ENCODE measurements around the gene TMCO4.

TMCO4 gene

DNA sequence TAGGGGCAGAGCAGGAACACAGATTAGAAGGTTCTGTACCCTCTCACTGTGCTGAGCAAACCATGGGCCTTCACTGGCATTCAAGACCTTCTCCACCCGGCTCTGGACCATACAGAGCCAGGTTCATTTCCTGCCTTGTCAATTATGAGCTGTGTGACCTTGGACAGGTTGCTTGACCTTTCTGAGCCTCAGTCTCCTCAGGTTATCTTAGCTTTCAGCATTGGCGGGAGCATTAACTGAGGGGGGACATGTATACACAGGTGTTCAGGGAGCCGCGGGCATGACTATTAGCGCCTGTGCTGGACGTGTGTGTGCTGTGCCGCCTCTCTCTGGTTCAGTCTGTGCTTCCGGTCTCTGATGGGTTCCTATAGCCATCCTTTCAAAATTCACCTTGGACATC, 102.9 kb downstream of the TMCO4 start:
- no peak overlapping the region for H3K9ac ChIP-seq (ENCODE audit: low read length in 5 of 5)
- no peak overlapping the region for H3K4me3 ChIP-seq (ENCODE audit: low read depth in 1 of 5, low read length in 5 of 5)
- H3K36me3 ChIP-seq (ENCODE audit: control insufficient read depth in 5 of 5, insufficient read depth in 5 of 5, low read length in 5 of 5) = peaks cover 2 to 80% (median 56%) of the 10 kb centered on the region in 5 donors
- H3K27me3 ChIP-seq (ENCODE audit: control insufficient read depth in 5 of 5, insufficient read depth in 4 of 5, low read length in 5 of 5) = no peaks in the 10 kb centered on the region
- no peaks in the 10 kb centered on the region for H3K9me3 ChIP-seq (ENCODE audit: control insufficient read depth in 5 of 5, low read length in 5 of 5)
- H3K27ac ChIP-seq (ENCODE audit: low read depth, low read length) = no peak overlapping the region
- no peaks in the 10 kb centered on the region for H3K4me1 ChIP-seq (ENCODE audit: control insufficient read depth in 5 of 5, insufficient read depth in 5 of 5, low read length in 5 of 5)

DNA sequence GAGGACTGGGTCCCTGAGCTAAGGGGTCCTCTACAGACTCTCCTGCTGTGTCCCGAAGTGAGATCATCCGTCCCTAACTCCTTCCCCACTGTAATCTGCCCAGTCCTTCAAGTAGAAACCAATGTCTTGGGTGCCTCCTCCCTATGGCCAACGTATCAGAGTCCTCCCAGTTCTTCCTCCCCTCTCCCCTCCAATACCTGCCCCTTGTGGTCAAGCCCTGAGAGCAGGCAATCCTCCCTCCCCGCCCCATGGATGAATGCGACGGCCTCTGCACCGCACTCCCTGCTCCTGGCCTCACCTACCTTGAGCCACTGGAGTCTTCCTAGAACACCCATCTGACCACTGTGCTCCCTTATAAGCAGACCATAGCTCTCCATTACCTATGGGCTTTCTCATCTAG, 103.9 kb downstream of the TMCO4 start:
- Histone ChIP-seq H3K4me3 (ENCODE audit: low read depth in 1 of 5, low read length in 5 of 5) (no peak overlapping the region), H3K9me3 (ENCODE audit: control insufficient read depth in 5 of 5, low read length in 5 of 5) (no peaks in the 10 kb centered on the region), H3K9ac (ENCODE audit: low read length in 5 of 5) (peak overlapping the region in 1 of 5 donors; percentile 7), H3K4me1 (ENCODE audit: control insufficient read depth in 5 of 5, insufficient read depth in 5 of 5, low read length in 5 of 5) (no peaks in the 10 kb centered on the region), H3K36me3 (ENCODE audit: control insufficient read depth in 5 of 5, insufficient read depth in 5 of 5, low read length in 5 of 5) (peaks cover 2 to 87% (median 60%) of the 10 kb centered on the region in 5 donors), H3K27ac (ENCODE audit: low read depth, low read length) (no peak overlapping the region), H3K27me3 (ENCODE audit: control insufficient read depth in 5 of 5, insufficient read depth in 4 of 5, low read length in 5 of 5) (no peaks in the 10 kb centered on the region)

DNA sequence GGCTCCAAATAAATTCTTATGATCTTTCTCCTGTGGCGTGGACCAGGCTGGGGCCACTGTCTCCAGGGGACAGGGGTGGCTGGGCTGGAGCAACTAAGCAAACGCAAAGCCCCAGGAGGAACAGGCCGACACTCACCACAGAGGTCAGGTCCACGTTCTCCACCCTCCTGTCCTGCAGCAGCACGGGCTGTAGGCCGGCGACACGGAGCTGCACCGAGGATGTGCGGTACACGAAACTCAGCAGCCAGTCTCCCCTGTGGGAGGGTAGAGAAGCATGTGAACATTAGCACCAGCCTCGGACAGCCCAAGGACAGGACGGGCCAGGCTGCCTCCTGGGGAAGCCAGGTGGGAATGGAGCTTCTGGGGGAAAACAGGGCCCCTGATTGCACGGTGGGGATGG, 105.4 kb downstream of the TMCO4 start:
- Histone ChIP-seq H3K4me3 (ENCODE audit: low read depth in 1 of 5, low read length in 5 of 5) (no peak overlapping the region), H3K9me3 (ENCODE audit: control insufficient read depth in 5 of 5, low read length in 5 of 5) (peaks cover 0 to 5% (median 0%) of the 10 kb centered on the region in 5 donors), H3K36me3 (ENCODE audit: control insufficient read depth in 5 of 5, insufficient read depth in 5 of 5, low read length in 5 of 5) (peaks cover 0 to 84% (median 55%) of the 10 kb centered on the region in 5 donors), H3K4me1 (ENCODE audit: control insufficient read depth in 5 of 5, insufficient read depth in 5 of 5, low read length in 5 of 5) (no peaks in the 10 kb centered on the region), H3K27ac (ENCODE audit: low read depth, low read length) (no peak overlapping the region), H3K9ac (ENCODE audit: low read length in 5 of 5) (no peak overlapping the region), H3K27me3 (ENCODE audit: control insufficient read depth in 5 of 5, insufficient read depth in 4 of 5, low read length in 5 of 5) (no peaks in the 10 kb centered on the region)

DNA sequence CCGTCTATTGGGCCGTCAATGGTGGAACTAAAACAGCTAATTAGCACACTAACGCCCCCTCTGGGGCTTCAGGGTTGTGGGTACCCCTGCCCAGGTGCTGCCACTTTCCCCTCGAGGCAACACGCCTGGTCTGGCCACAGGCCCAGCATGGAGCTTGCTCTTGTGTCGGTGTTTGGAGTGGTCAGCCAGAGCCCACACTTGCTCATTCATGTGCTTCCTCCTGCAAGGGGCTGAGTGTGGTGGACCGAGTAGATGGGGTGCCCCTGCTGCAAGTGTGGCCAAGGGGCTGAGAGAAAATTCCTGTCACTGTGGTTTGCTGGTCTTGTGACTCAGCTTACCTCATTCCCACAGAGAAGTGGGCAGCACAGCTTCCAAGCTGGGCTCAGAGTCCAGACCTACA, 109.4 kb downstream of the TMCO4 start:
- H3K4me1 ChIP-seq (ENCODE audit: control insufficient read depth in 5 of 5, insufficient read depth in 5 of 5, low read length in 5 of 5) = no peaks in the 10 kb centered on the region
- H3K4me3 ChIP-seq (ENCODE audit: low read depth in 1 of 5, low read length in 5 of 5) = no peak overlapping the region
- peaks cover 0 to 11% (median 0%) of the 10 kb centered on the region in 5 donors for H3K9me3 ChIP-seq (ENCODE audit: control insufficient read depth in 5 of 5, low read length in 5 of 5)
- no peaks in the 10 kb centered on the region for H3K27me3 ChIP-seq (ENCODE audit: control insufficient read depth in 5 of 5, insufficient read depth in 4 of 5, low read length in 5 of 5)
- H3K9ac ChIP-seq (ENCODE audit: low read length in 5 of 5) = no peak overlapping the region
- no peak overlapping the region for H3K27ac ChIP-seq (ENCODE audit: low read depth, low read length)
- peaks cover 0 to 76% (median 51%) of the 10 kb centered on the region in 5 donors for H3K36me3 ChIP-seq (ENCODE audit: control insufficient read depth in 5 of 5, insufficient read depth in 5 of 5, low read length in 5 of 5)

DNA sequence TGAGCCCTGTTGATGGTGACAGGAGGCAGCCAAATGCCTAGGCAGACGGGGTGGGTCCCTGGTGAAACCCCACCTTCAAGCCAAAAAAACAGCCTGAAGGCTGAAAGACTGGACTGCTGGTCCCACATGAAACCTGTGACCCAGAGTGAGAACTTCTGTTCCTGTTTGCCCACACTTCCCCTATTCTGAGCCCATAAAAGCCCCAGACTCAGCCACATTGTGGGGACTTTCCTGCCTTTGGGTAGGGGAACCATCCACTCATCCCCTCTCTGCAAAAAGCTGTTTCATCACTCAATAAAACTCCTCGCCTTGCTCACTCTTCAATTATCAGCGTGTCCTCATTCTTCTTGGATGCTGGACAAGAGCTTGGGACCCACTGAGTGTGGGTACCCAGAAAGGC, 109.9 kb downstream of the TMCO4 start:
- Histone ChIP-seq H3K9me3 (ENCODE audit: control insufficient read depth in 5 of 5, low read length in 5 of 5) (peaks cover 0 to 11% (median 0%) of the 10 kb centered on the region in 5 donors), H3K4me3 (ENCODE audit: low read depth in 1 of 5, low read length in 5 of 5) (no peak overlapping the region), H3K9ac (ENCODE audit: low read length in 5 of 5) (no peak overlapping the region), H3K36me3 (ENCODE audit: control insufficient read depth in 5 of 5, insufficient read depth in 5 of 5, low read length in 5 of 5) (peaks cover 0 to 71% (median 48%) of the 10 kb centered on the region in 5 donors), H3K27me3 (ENCODE audit: control insufficient read depth in 5 of 5, insufficient read depth in 4 of 5, low read length in 5 of 5) (no peaks in the 10 kb centered on the region), H3K27ac (ENCODE audit: low read depth, low read length) (no peak overlapping the region), H3K4me1 (ENCODE audit: control insufficient read depth in 5 of 5, insufficient read depth in 5 of 5, low read length in 5 of 5) (no peaks in the 10 kb centered on the region)

DNA sequence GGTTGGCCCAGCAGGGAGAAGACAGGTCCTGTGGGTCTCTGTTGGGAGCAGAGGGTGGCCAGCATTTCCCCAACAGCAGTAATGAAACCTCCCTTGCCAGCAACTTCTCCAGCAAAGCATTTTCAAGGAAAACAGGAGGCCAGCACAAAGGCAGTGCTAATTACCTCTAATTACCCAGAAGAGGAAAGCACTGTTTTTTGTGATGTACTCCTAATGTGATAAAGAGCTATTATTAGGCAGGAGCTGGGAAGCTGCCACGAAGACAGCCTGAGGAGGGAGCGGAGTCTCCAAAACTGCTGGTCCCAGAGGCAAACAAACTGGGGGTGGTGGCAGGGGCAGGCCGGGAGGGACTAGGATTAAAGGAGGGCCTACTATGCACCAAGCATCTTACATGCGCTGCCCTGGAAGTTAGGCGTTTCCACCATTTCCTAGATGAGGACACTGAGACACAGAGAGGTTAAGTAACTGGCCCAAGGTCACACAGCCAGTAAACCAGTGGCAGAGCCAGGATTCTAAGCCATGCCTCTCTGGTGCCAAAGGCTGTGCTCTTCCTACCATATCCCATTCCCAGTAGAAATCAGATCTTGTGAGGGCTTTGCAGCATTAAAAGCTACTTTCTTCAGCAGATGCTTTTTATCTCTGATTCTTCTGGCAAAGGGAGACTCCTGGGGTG, 110.5 kb downstream of the TMCO4 start:
- no peaks in the 10 kb centered on the region for H3K4me1 ChIP-seq (ENCODE audit: control insufficient read depth in 5 of 5, insufficient read depth in 5 of 5, low read length in 5 of 5)
- H3K4me3 ChIP-seq (ENCODE audit: low read depth in 1 of 5, low read length in 5 of 5) = no peak overlapping the region
- no peaks in the 10 kb centered on the region for H3K27me3 ChIP-seq (ENCODE audit: control insufficient read depth in 5 of 5, insufficient read depth in 4 of 5, low read length in 5 of 5)
- no peak overlapping the region for H3K9ac ChIP-seq (ENCODE audit: low read length in 5 of 5)
- H3K27ac ChIP-seq (ENCODE audit: low read depth, low read length) = no peak overlapping the region
- peaks cover 0 to 69% (median 44%) of the 10 kb centered on the region in 5 donors for H3K36me3 ChIP-seq (ENCODE audit: control insufficient read depth in 5 of 5, insufficient read depth in 5 of 5, low read length in 5 of 5)
- H3K9me3 ChIP-seq (ENCODE audit: control insufficient read depth in 5 of 5, low read length in 5 of 5) = peaks cover 0 to 11% (median 0%) of the 10 kb centered on the region in 5 donors

DNA sequence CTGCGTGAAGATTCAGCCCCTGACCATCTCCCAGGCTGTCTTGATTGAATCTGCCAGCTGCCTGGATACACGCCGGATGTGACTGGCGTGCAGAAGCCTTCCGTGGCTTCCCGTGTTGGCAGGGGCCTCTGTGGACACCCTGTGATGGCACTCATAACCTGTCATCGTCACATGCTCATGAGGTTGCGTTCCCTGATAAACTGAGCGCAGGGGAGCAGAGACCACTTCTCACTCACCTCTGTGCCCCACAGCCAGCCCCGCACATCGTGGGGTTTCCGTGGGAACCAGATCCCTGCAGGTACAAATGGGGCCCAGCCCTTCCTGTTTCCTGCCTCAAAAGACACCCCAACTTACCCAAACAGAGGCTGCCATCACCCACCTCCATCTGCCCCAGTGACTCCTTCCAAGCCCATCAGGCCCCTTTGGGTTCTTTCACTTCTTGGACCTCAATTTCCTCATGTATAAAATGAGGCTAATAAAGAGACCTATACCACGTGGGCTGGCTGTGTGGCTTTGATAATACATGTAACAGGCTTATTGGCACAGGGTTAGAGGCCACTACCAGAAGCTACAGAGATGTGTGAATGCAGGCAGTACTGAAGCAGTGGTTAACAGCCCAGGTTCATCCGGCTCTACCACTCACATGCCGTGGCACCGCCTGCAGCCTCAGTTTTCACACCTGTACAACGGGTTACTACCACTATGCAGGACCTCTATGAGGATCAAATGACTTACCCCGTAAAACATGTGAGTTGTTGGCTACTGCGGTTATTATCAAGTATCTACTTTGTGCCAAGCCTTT, 111.5 kb downstream of the TMCO4 start:
- no peaks in the 10 kb centered on the region for H3K4me1 ChIP-seq (ENCODE audit: control insufficient read depth in 5 of 5, insufficient read depth in 5 of 5, low read length in 5 of 5)
- H3K9me3 ChIP-seq (ENCODE audit: control insufficient read depth in 5 of 5, low read length in 5 of 5) = peaks cover 0 to 11% (median 0%) of the 10 kb centered on the region in 5 donors
- no peak overlapping the region for H3K27ac ChIP-seq (ENCODE audit: low read depth, low read length)
- peak overlapping the region in 1 of 5 donors; percentile 8 for H3K9ac ChIP-seq (ENCODE audit: low read length in 5 of 5)
- no peak overlapping the region for H3K4me3 ChIP-seq (ENCODE audit: low read depth in 1 of 5, low read length in 5 of 5)
- peaks cover 0 to 60% (median 36%) of the 10 kb centered on the region in 5 donors for H3K36me3 ChIP-seq (ENCODE audit: control insufficient read depth in 5 of 5, insufficient read depth in 5 of 5, low read length in 5 of 5)
- no peaks in the 10 kb centered on the region for H3K27me3 ChIP-seq (ENCODE audit: control insufficient read depth in 5 of 5, insufficient read depth in 4 of 5, low read length in 5 of 5)

DNA sequence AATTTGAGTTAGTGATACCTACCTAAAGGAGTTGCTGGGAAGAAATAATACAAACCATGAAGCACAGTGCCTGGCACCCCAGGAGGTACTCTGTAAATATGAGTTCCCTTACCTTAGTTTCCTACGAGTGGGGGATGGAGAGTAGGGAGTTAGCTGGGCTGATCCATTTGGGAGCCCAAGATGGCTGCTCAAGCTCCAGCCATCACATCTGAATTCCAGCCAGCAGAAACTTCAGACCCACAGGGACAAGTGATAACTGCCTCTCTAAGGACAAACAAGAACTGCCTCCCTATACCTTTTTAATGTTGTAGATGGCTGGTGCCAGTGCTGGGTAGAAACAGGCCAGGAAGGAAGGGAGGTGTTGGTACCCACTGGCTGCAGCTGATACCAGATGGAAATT, 112.3 kb downstream of the TMCO4 start:
- Histone ChIP-seq H3K4me1 (ENCODE audit: control insufficient read depth in 5 of 5, insufficient read depth in 5 of 5, low read length in 5 of 5) (no peaks in the 10 kb centered on the region), H3K27ac (ENCODE audit: low read depth, low read length) (no peak overlapping the region), H3K27me3 (ENCODE audit: control insufficient read depth in 5 of 5, insufficient read depth in 4 of 5, low read length in 5 of 5) (no peaks in the 10 kb centered on the region), H3K4me3 (ENCODE audit: low read depth in 1 of 5, low read length in 5 of 5) (no peak overlapping the region), H3K36me3 (ENCODE audit: control insufficient read depth in 5 of 5, insufficient read depth in 5 of 5, low read length in 5 of 5) (peaks cover 0 to 64% (median 43%) of the 10 kb centered on the region in 5 donors), H3K9me3 (ENCODE audit: control insufficient read depth in 5 of 5, low read length in 5 of 5) (peaks cover 0 to 11% (median 0%) of the 10 kb centered on the region in 5 donors), H3K9ac (ENCODE audit: low read length in 5 of 5) (no peak overlapping the region)

DNA sequence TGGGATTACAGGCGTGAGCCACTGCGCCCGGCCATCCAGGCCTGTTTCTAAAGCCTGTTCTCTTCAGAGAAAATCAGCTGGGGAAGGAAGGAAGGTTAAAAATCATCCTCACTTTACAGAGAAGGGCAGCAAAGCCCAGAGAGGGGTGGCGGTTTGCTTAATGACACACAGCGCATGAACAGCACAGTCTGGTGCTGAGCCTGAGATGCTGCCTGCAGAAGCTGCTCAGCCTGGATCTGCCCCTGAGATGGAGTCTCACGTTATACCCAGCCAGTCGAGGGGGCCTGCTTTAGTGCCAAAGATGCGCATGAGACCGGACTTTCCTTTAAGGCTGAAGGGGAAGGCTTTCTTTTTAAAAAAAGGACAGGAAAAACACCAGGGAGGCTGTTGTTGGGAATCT, 113.7 kb downstream of the TMCO4 start:
- no peaks in the 10 kb centered on the region for H3K4me1 ChIP-seq (ENCODE audit: control insufficient read depth in 5 of 5, insufficient read depth in 5 of 5, low read length in 5 of 5)
- H3K36me3 ChIP-seq (ENCODE audit: control insufficient read depth in 5 of 5, insufficient read depth in 5 of 5, low read length in 5 of 5) = peaks cover 0 to 59% (median 40%) of the 10 kb centered on the region in 5 donors
- H3K27ac ChIP-seq (ENCODE audit: low read depth, low read length) = no peak overlapping the region
- H3K27me3 ChIP-seq (ENCODE audit: control insufficient read depth in 5 of 5, insufficient read depth in 4 of 5, low read length in 5 of 5) = no peaks in the 10 kb centered on the region
- H3K4me3 ChIP-seq (ENCODE audit: low read depth in 1 of 5, low read length in 5 of 5) = no peak overlapping the region
- H3K9me3 ChIP-seq (ENCODE audit: control insufficient read depth in 5 of 5, low read length in 5 of 5) = peaks cover 0 to 11% (median 0%) of the 10 kb centered on the region in 5 donors
- H3K9ac ChIP-seq (ENCODE audit: low read length in 5 of 5) = no peak overlapping the region

DNA sequence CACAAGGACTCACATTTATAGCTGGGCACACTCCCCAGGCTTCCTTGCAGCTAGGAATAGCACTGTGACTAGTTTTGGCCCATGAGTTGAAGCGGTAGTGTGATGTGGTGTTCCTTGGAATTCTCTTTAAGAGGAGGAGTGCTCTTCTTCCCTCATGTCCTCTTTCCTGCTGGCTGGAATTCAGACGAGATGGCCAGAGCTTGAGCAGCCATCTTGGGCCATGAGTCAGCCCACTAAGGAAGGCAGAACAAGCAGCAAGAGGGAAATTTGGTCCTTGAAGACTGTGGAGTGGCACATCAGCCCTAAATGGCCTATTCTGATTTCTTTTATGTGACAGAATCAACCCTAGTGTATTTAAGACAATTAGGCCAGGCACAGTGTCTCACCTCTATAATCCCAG, 115.0 kb downstream of the TMCO4 start:
- H3K9me3 ChIP-seq (ENCODE audit: control insufficient read depth in 5 of 5, low read length in 5 of 5) = peaks cover 0 to 7% (median 0%) of the 10 kb centered on the region in 5 donors
- no peak overlapping the region for H3K27ac ChIP-seq (ENCODE audit: low read depth, low read length)
- H3K4me1 ChIP-seq (ENCODE audit: control insufficient read depth in 5 of 5, insufficient read depth in 5 of 5, low read length in 5 of 5) = no peaks in the 10 kb centered on the region
- H3K4me3 ChIP-seq (ENCODE audit: low read depth in 1 of 5, low read length in 5 of 5) = no peak overlapping the region
- H3K36me3 ChIP-seq (ENCODE audit: control insufficient read depth in 5 of 5, insufficient read depth in 5 of 5, low read length in 5 of 5) = peaks cover 0 to 50% (median 36%) of the 10 kb centered on the region in 5 donors
- no peaks in the 10 kb centered on the region for H3K27me3 ChIP-seq (ENCODE audit: control insufficient read depth in 5 of 5, insufficient read depth in 4 of 5, low read length in 5 of 5)
- H3K9ac ChIP-seq (ENCODE audit: low read length in 5 of 5) = no peak overlapping the region
